Eye (tissue), 1 donor: ENCODE data around the gene TMC1.
A peak's percentile ranks its signal among the peaks of the same experiment; 100 is the strongest.
"Not testable (repeated sequence)": the region's sequence is repeated elsewhere in the genome, so short reads cannot be mapped to it uniquely, and the experiment has no call there.

Experiments
- DNase-seq: peaks from one replicate; pipeline ENCODE4 v3.0.0-alpha.2; 2015

Gene TMC1

GRCh38 chr9:72521416-72521815, at the start of gene TMC1:
TMC1 (plus strand) TSS chr9:72521608; CDS start chr9:72648649, 127,041 bp downstream.
- not testable (repeated sequence) for DNase-seq

- DNase-seq: no peak
Measured at GRCh38 chr9:72473474-72474261, 47.7 kb upstream of the TMC1 start.

GRCh38 chr9:72474676-72475075, 46.7 kb upstream of the TMC1 start:
- no peak for DNase-seq

- no peak for DNase-seq
Measured at GRCh38 chr9:72476100-72476499, 45.3 kb upstream of the TMC1 start.

- DNase-seq: no peak
Measured at GRCh38 chr9:72476617-72477437, 44.6 kb upstream of the TMC1 start.

- no peak for DNase-seq
Measured at GRCh38 chr9:72477930-72478518, 43.4 kb upstream of the TMC1 start.

GRCh38 chr9:72478966-72479365, 42.4 kb upstream of the TMC1 start:
- no peak for DNase-seq

GRCh38 chr9:72480261-72480660, 41.1 kb upstream of the TMC1 start:
- DNase-seq: not testable (repeated sequence)

- DNase-seq: no peak
Measured at GRCh38 chr9:72480921-72481320, 40.5 kb upstream of the TMC1 start.

- peak; percentile 65 for DNase-seq
Measured at GRCh38 chr9:72485821-72486593, 35.4 kb upstream of the TMC1 start.

GRCh38 chr9:72486594-72486955, 34.8 kb upstream of the TMC1 start:
- DNase-seq: no peak

- not testable (repeated sequence) for DNase-seq
Measured at GRCh38 chr9:72487665-72488064, 33.7 kb upstream of the TMC1 start.

GRCh38 chr9:72489986-72490385, 31.4 kb upstream of the TMC1 start:
- DNase-seq: no peak

GRCh38 chr9:72491242-72491641, 30.2 kb upstream of the TMC1 start:
- DNase-seq: no peak

GRCh38 chr9:72494051-72494450, 27.4 kb upstream of the TMC1 start:
- no peak for DNase-seq

GRCh38 chr9:72497447-72498046, 23.9 kb upstream of the TMC1 start:
- no peak for DNase-seq

GRCh38 chr9:72506615-72507014, 14.8 kb upstream of the TMC1 start:
- no peak for DNase-seq

GRCh38 chr9:72509053-72509452, 12.4 kb upstream of the TMC1 start:
- no peak for DNase-seq

- no peak for DNase-seq
Measured at GRCh38 chr9:72509635-72510034, 11.8 kb upstream of the TMC1 start.

GRCh38 chr9:72521011-72521410, 397 bp upstream of the TMC1 start:
- not testable (repeated sequence) for DNase-seq

- DNase-seq: peak; percentile 73
Measured at GRCh38 chr9:72524820-72525540, 3.6 kb downstream of the TMC1 start.
